Activated effector memory CD4-positive, alpha-beta T cell treated with anti-CD3 and anti-CD28 coated beads, Interleukin-2, amount 50 U/mL, for 16 hours (primary cell): ENCODE results near the gene SEMA4D.
A peak's percentile ranks its signal among the peaks of the same experiment; 100 is the strongest.

Experiments used
- DNase-seq: peaks from one replicate; pipeline ENCODE4 v3.0.0-alpha.2; 2020

The SEMA4D gene, protein sequence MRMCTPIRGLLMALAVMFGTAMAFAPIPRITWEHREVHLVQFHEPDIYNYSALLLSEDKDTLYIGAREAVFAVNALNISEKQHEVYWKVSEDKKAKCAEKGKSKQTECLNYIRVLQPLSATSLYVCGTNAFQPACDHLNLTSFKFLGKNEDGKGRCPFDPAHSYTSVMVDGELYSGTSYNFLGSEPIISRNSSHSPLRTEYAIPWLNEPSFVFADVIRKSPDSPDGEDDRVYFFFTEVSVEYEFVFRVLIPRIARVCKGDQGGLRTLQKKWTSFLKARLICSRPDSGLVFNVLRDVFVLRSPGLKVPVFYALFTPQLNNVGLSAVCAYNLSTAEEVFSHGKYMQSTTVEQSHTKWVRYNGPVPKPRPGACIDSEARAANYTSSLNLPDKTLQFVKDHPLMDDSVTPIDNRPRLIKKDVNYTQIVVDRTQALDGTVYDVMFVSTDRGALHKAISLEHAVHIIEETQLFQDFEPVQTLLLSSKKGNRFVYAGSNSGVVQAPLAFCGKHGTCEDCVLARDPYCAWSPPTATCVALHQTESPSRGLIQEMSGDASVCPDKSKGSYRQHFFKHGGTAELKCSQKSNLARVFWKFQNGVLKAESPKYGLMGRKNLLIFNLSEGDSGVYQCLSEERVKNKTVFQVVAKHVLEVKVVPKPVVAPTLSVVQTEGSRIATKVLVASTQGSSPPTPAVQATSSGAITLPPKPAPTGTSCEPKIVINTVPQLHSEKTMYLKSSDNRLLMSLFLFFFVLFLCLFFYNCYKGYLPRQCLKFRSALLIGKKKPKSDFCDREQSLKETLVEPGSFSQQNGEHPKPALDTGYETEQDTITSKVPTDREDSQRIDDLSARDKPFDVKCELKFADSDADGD

DNA sequence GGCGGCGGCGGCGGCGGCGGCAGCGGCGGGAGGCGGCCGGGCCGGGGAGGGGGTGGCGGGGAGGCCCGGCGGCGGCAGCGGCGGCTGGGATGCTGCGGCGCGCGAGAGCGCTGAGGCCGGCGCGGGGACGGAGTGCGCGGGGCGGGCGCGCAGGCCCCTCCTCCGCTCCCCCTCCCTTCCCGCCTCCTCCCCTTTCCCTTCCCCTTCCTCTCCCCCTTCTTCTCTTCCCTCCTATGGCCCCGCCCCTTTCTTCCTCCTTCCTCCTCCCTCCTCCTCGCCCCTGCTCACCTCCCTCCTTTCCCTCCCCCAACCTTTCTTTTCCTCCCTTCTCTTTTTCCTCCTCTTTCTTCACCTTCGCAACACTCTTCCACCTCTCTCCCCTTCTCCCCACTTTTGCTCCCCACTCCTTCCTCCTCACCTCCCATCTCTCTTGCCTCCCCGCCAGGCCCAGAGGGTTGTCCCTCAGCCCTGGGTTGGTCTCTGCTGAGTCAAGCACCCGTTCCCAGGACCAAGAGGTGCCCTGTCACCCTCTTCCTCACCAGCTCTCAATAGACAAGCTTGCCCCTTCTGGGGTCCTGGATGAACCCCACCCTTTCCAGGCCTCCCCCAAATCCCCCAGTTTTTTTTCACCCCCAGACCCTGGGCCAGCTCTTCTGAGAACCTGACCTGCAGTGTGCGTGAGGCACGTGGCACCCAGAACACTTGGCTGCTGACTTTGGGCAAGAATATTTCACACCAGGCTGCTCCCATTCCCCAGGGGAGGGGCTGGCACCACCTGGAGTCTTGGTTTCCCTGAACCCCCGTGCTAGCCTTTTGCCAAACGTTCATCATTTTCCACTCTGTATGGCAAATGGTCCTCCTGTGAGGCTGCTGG, at the start of gene SEMA4D:
Gene SEMA4D, minus strand, starts transcription at position 136 of the 874 bp plus-strand sequence. CDS start 92,657 bp downstream, outside the sequence.
- peak; percentile 85 for DNase-seq

GRCh38 chr9:89547000-89547399, 49.1 kb upstream of the SEMA4D start:
- no peak for DNase-seq

DNA sequence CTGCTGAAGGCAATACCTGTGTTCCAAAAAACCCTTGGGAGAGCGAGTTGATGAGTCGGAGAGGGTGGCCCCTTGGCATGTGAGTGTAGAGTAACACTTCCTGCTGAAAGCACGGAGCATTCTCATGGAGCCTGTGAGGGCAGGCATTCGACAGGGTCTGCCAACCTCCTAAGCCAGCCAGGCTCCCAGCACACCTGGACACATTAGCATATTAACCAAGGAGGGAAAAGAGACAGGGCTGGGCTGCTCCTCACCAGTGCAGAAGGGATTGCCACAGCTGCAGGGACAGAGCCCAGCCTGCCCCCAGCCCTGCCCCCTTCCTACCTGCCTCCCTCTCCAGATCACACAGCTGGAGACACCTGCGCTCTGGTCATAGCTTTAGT, 46.4 kb upstream of the SEMA4D start:
- no peak for DNase-seq

DNA sequence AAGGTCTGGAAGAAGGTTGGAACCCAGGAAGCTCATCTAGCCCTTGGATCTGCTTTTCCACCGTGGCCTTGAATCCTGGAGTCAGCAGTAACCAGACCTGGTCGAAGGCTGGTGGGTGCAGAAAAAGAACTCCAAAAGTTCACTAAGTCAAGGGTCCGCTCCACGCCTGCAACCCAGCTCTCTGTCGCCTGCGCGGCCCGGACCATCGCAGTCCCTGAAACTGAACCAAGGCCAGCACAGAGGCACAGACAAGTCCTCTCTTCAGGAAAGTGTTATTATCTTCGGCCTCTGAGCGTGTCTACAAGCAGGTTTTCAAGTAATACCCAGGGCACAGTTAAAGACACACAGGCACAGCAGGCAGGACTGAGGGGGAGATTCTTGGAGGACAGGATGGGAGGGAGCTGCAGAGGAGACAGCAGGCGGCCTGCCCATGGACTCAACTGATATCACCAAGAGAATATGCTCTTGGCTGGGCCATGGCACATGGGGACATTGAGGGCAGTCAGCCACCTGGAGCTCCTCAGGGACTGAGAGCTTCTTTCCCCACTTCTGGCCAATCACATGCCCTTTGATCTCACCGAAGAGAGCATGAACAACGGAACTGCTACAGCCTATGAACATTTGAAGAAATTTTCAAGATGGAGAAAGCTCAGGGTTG, 45.8 kb upstream of the SEMA4D start:
- no peak for DNase-seq

DNA sequence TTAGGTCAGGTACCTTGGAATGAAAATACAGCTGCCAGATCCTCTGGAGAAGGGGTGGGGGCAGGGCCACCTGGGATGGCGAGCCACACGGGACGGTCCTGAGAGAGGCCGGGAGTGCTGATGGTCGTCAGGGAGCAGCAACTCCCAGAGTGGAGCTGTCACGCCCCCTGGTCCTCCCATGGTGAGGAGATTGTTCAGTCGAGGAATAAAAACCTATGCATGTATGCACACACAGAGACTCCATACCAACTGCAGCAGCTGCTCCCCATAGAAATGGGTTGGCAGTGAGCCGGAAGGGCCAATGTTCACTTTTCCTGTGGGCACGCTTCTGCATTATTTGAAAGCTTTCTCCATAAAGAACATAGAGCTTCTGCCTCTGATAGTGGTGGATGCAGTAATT, 45.2 kb upstream of the SEMA4D start:
- DNase-seq: no peak

- DNase-seq: no peak
Observed at GRCh38 chr9:89542401-89543021, 44.6 kb upstream of the SEMA4D start.

GRCh38 chr9:89541798-89542197, 43.9 kb upstream of the SEMA4D start:
- DNase-seq: no peak

DNA sequence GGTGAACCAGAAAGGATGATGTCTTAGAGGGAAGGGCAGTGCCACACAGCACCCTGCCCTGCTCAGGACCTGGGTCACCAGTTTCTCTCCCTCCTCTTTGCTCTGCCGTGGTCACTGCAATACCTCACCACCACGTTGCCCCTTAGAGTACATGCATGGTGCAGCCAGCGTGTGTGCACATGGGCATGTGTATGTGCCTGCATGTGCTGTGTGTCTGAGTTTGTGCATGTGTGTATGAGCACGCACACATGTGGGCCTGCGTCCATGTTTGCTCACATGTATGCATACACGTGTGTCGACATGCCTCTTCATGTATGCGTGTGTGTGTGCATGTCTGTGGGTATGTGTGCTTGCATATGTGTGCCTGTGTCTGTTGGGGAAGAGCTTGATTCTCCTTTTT, 41.5 kb upstream of the SEMA4D start:
- peak; percentile 58 for DNase-seq

GRCh38 chr9:89538871-89539270, 41.0 kb upstream of the SEMA4D start:
- DNase-seq: peak; percentile 58

- peak; percentile 60 for DNase-seq
Observed at GRCh38 chr9:89537166-89537565, 39.3 kb upstream of the SEMA4D start.

- DNase-seq: peak; percentile 69
Observed at GRCh38 chr9:89536600-89536999, 38.7 kb upstream of the SEMA4D start.

DNA sequence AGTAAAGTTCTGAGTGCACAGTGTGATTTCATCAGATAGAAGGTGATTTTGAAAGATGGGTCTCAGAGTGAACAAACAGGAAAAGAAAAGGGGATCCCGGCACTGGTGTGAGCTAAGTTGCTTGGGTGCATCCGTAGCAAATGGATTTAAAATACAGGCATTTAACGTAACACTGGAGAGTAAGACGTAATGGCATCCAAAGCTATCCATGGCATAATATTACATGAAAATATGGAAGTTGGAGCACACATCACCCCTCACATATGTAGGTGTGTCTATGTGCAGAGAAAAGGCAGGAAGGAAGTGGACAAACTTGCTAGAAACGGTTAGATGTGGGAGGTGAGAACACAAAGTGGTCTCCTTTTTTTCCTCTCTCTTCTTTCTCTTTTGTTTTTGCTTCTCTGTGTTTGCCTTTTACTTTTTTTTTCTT, 38.2 kb upstream of the SEMA4D start:
- peak; percentile 63 for DNase-seq

GRCh38 chr9:89535461-89535860, 37.5 kb upstream of the SEMA4D start:
- peak; percentile 61 for DNase-seq

GRCh38 chr9:89534515-89535287, 36.8 kb upstream of the SEMA4D start:
- DNase-seq: peak; percentile 53

DNA sequence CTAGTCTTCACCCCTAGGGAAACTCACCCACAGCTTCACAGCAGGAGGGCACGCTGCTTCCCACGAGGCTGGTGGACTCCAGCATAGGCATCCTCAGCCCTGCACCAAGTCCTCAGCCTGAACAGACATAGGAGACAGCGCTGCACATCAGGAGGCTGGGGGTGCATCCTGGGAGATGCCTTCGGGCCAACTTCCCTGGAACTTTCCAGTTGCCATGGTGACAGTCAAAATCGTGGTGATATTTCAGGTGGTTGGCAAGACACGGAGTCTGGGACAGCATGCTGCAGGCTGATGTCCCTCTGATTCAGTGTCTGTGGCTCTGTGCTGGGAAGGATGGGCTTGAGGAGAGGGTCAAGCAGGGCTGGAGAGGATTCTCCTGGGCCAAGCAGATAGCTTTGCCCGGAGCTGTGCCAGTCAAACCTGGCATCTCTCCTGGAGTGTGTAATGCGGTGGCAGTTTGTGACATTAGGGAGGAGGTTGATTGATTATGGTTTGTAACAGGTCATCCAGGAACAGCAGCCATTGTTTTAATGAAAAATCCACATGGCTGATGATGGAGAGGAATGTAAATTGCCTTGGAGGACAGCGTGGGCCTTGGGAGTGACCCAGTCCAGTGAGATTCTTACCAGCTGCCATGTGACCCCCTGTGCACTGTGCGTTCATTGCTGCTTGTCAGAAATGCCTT, 35.6 kb upstream of the SEMA4D start:
- DNase-seq: peak; percentile 50

GRCh38 chr9:89532944-89533343, 35.0 kb upstream of the SEMA4D start:
- DNase-seq: peak; percentile 52

DNA sequence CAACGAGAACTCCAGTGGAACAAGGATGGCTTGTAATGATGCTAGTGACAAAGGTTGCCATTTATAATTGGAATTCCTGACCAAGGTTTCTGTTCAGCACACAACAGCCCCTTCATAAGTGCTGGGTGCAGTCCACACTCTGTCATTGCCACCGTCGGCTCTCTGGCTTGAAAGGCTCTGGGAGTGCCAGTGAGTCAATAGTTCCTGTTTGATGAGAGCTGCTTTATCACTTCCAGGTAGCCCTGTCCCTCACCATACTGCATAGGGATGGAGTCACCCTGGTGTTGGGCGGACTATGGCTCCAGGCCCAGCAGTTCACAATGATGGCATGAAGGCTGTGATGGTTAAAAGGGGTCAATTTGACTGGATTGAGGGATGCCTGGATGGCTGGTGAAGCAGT, 34.6 kb upstream of the SEMA4D start:
- peak; percentile 72 for DNase-seq

- peak; percentile 44 for DNase-seq
Observed at GRCh38 chr9:89531766-89532165, 33.9 kb upstream of the SEMA4D start.

- DNase-seq: peak; percentile 55
Observed at GRCh38 chr9:89530726-89531125, 32.8 kb upstream of the SEMA4D start.
